HEK293T (cell line): Measurements from ENCODE around the gene CINP.

ENCODE experiments used
- FOXK2 ChIP-seq: fragments of 450-650 bp; IDR thresholded peaks from 2 replicates; pipeline ENCODE4 v1.6.1; 2016; ENCODE audit warnings: mild to moderate bottlenecking
- FOXM1 ChIP-seq: fragments of 450-650 bp; IDR thresholded peaks from 2 replicates; pipeline ENCODE4 v1.6.1; 2017; ENCODE audit warnings: mild to moderate bottlenecking, borderline replicate concordance
- NFRKB ChIP-seq: fragments of 450-650 bp; IDR thresholded peaks from 2 replicates; pipeline ENCODE4 v1.6.1; 2016; ENCODE audit warnings: mild to moderate bottlenecking, moderate library complexity
- TARDBP ChIP-seq: fragments of 450-650 bp; IDR thresholded peaks from 2 replicates; pipeline ENCODE4 v1.6.1; 2016

- no peak for TF ChIP-seq FOXM1
- no peak for TF ChIP-seq NFRKB
- TF ChIP-seq FOXK2 = no peak
- TF ChIP-seq TARDBP = no peak
Observed at GRCh38 chr14:102341566-102341965, 21.1 kb downstream of the CINP start.
